ENCODE measurements around the gene CRYL1. TPM values are rescaled to one million over a fixed set of nuclear protein-coding genes. Genes with fewer than 3 reads are reported as not detected.

Gene CRYL1
- total and polyA plus RNA-seq, 7 donors: 33.0 to 183 (median 53.5) TPM

DNA sequence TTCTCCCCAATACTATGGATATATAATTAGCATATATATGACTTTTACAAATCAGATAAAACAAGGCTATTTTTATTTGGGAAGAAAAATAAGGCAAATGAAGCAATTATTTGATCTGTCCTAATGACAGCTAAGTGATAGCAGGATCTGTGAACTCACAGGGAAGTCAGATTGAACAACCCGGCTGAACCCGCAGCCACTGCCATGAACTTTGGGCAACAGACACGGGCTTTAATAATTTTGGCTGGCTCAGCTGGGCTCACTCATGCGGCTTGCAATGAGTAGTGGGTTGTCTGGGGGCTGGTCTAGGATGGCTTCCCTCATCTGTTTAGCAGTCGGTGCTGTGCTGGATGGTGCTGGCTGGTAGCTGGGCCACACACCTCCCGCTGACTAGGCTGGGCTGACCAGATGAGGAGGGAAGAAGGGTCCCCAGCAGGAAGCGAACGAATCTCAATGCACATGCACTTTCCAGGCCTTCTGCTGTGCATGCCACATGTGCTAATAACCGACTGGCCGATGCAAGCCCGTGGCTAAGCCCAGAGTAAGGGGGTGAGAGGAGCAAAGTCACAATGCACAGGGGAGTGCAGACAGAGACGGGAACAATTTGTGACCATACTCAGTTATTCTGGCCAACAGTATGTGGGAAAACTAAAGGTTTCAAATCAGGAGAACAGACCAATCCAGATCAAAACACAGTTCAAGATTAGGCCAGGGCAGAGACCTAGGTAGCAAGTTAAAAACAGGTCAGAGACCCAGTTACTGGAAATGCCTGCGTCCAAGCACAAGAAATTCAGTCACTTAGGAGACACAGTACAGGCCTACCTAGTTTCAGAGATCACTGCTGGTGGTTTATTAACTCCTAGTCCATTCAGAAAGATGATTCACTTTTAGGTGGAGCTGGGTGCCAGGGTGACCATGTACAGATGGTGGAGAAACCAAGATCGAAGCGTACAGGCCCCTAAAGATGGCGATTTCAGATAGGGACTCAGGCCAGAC, 22.3 kb downstream of the CRYL1 start:
- Histone ChIP-seq H3K4me3 (no peak overlapping the region), H3K9me3 (no peaks in the 10 kb centered on the region), H3K27me3 (no peaks in the 10 kb centered on the region), H3K4me1 (no peaks in the 10 kb centered on the region), H3K36me3 (peaks cover 0 to 9% (median 0%) of the 10 kb centered on the region in 4 donors), H3K27ac (no peak overlapping the region)
- DNase-seq: no peak
- TF ChIP-seq EP300 (IDR thresholded peaks at IDR 0.05) (no peak), POLR2AphosphoS5 (IDR thresholded peaks at IDR 0.05) (no peak)
- TF ChIP-seq, protein P1, sequence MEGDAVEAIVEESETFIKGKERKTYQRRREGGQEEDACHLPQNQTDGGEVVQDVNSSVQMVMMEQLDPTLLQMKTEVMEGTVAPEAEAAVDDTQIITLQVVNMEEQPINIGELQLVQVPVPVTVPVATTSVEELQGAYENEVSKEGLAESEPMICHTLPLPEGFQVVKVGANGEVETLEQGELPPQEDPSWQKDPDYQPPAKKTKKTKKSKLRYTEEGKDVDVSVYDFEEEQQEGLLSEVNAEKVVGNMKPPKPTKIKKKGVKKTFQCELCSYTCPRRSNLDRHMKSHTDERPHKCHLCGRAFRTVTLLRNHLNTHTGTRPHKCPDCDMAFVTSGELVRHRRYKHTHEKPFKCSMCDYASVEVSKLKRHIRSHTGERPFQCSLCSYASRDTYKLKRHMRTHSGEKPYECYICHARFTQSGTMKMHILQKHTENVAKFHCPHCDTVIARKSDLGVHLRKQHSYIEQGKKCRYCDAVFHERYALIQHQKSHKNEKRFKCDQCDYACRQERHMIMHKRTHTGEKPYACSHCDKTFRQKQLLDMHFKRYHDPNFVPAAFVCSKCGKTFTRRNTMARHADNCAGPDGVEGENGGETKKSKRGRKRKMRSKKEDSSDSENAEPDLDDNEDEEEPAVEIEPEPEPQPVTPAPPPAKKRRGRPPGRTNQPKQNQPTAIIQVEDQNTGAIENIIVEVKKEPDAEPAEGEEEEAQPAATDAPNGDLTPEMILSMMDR (IDR thresholded peaks at IDR 0.05): no peak
- intact Hi-C loops (cut with DNase I): no loop called here
- 96 to 98% methylated on average over 16 of the region's 16 CpGs for WGBS, 2 donors

DNA sequence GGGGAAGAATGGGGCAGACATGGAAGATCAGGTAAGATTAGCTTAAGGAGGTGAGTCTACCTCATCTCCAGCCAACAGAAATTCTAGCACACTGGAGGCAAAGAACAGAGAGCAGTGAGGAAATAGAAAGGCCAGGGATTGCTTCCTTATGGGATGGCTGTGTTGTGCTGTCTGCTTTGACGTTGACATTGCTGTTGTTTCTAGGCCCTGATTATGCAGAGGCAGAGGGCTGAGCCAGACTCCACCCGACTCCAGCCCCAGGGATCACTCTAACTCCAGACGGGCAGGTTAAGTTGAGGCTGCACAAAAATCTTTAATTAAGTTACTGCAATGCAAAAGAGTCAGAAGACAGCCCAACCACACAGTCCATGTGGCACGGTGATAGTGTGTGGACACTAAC, 24.1 kb downstream of the CRYL1 start:
- TF ChIP-seq, protein P1 (IDR thresholded peaks at IDR 0.05): no peak
- TF ChIP-seq EP300 (IDR thresholded peaks at IDR 0.05) (no peak), POLR2A (IDR thresholded peaks at IDR 0.05) (no peak), POLR2AphosphoS5 (IDR thresholded peaks at IDR 0.05) (no peak)
- Histone ChIP-seq H3K27ac (no peak overlapping the region), H3K27me3 (no peaks in the 10 kb centered on the region), H3K9me3 (no peaks in the 10 kb centered on the region), H3K4me3 (no peak overlapping the region), H3K4me1 (no peaks in the 10 kb centered on the region), H3K36me3 (peaks cover 0 to 9% (median 0%) of the 10 kb centered on the region in 4 donors)
- WGBS, 2 donors: 45 to 66% methylated on average over 4 of the region's 4 CpGs
- intact Hi-C loops (cut with DNase I): no loop called here
- no peak for DNase-seq

DNA sequence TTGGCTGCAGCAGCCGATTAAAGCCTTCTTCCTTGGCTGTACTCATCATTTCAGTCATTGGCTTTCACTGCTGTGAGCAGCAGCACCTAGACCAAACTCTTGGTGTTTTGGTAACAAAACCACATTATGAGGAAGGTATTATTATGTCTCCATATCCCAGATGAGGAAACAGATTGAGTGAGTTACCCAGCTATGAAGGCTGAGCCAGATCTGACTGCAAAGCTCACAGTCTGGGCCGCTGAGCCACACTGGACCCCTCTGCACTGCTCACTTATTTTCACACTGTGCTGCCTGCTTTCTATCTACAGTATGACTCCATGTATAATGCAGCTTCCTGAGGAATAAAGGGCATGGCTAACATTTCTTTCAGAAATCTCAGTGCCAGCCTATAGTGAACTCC, 24.5 kb downstream of the CRYL1 start:
- Histone ChIP-seq H3K9me3 (no peaks in the 10 kb centered on the region), H3K4me3 (no peak overlapping the region), H3K4me1 (peaks cover 0 to 2% (median under 1%) of the 10 kb centered on the region in 4 donors), H3K27ac (no peak overlapping the region), H3K27me3 (no peaks in the 10 kb centered on the region), H3K36me3 (peaks cover 0 to 9% (median 0%) of the 10 kb centered on the region in 4 donors)
- TF ChIP-seq POLR2A (IDR thresholded peaks at IDR 0.05) (no peak), EP300 (IDR thresholded peaks at IDR 0.05) (no peak), POLR2AphosphoS5 (IDR thresholded peaks at IDR 0.05) (no peak)
- TF ChIP-seq, protein P1 (IDR thresholded peaks at IDR 0.05): no peak
- 96% methylated on average over 2 of the region's 2 CpGs for WGBS, 2 donors
- intact Hi-C loops (cut with DNase I): no loop called here
- no peak for DNase-seq

DNA sequence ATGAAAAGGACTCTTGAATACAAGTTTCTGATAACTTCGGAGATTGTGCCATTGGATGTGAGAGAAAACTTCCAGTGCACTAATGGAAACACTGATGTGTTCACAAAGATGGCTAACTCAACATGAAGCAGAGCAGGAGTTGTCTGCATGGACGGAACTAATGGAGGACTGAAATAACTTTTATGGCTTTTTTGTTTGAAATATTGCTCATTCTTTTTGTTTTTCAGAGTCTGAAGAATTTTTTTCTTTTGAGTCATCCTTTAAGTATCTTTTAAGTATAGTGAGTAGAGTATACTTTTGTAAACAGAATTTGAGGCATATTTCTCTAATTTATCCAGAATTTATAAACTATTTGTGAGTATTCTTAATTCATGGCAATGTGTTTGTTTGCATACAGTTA, 25.7 kb downstream of the CRYL1 start:
- intact Hi-C loops (cut with DNase I): loop anchor here (5.0 kb wide), 1 partner anchor 202 kb away; the partner anchor contains the start of gene IL17D
- H3K4me3 ChIP-seq: no peak overlapping the region
- H3K9me3 ChIP-seq: no peaks in the 10 kb centered on the region
- no peaks in the 10 kb centered on the region for H3K36me3 ChIP-seq
- H3K27me3 ChIP-seq: no peaks in the 10 kb centered on the region
- TF ChIP-seq, protein P1 (IDR thresholded peaks at IDR 0.05): no peak
- TF ChIP-seq POLR2A (IDR thresholded peaks at IDR 0.05): no peak
- H3K4me1 ChIP-seq: peaks cover 0 to 11% (median 8%) of the 10 kb centered on the region in 4 donors
- no peak for DNase-seq
- no peak overlapping the region for H3K27ac ChIP-seq
- WGBS, 2 donors: 88 to 89% methylated on average over 2 of the region's 2 CpGs

Data from sigmoid colon (tissue), 7 donors.